Fibroblast of the aortic adventitia (primary cell): ENCODE results near the gene AHSG. TPM values are rescaled to one million over a fixed set of nuclear protein-coding genes. Genes with fewer than 3 reads are reported as not detected.

Experiments
- DNase-seq: peaks from one replicate; pipeline ENCODE4 v3.0.0-alpha.2; 2010; ENCODE audit warnings: low read depth
- H3K4me3 ChIP-seq: 2 replicates; pipeline ENCODE4 v1.5.1; 2011; ENCODE audit warnings: low read depth, mild to moderate bottlenecking, control low read depth, low read length, moderate library complexity
- total RNA-seq: library from RNA; depleted of rRNA; stranded (reverse); fragments of >200 nt; gene quantifications from 2 replicates; pipeline ENCODE4 v1.2.3, GENCODE V29; 2012; ENCODE audit warnings: low replicate concordance
- TF ChIP-seq, protein P1 (sequence below): IDR thresholded peaks from 2 replicates; pipeline ENCODE4 v1.5.1; 2011; ENCODE audit warnings: mild to moderate bottlenecking, low read length, control low read depth, inconsistent platforms; ENCODE audit not compliant: insufficient read depth

AHSG gene
- total RNA-seq, 1 donor: not detected

GRCh38 chr3:186646841-186647240 lies 34.0 kb downstream of the AHSG start:
- TF ChIP-seq, protein P1, sequence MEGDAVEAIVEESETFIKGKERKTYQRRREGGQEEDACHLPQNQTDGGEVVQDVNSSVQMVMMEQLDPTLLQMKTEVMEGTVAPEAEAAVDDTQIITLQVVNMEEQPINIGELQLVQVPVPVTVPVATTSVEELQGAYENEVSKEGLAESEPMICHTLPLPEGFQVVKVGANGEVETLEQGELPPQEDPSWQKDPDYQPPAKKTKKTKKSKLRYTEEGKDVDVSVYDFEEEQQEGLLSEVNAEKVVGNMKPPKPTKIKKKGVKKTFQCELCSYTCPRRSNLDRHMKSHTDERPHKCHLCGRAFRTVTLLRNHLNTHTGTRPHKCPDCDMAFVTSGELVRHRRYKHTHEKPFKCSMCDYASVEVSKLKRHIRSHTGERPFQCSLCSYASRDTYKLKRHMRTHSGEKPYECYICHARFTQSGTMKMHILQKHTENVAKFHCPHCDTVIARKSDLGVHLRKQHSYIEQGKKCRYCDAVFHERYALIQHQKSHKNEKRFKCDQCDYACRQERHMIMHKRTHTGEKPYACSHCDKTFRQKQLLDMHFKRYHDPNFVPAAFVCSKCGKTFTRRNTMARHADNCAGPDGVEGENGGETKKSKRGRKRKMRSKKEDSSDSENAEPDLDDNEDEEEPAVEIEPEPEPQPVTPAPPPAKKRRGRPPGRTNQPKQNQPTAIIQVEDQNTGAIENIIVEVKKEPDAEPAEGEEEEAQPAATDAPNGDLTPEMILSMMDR: no peak
- no peak overlapping the region for H3K4me3 ChIP-seq
- no peak for DNase-seq

DNA sequence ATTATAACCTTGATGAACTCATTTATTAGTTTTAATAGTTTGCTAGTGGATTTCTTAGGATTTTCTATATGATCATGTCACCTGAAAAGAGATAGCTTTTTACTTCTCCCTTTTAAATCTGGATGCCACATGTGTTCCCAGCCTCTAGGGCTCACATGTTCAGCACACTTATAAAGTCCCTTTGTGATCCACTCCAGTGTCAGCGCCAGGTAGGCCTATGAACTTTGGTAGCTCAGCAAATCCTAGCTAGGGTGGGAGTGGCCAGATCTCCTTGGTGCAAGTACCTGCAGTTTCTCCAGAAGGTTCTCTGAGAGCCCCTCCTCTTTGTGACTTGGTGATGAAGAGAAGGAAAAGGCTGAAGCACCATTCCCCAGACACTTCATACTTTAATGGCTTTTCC lies 36.0 kb downstream of the AHSG start:
- no peak for DNase-seq
- TF ChIP-seq, protein P1: no peak
- H3K4me3 ChIP-seq: no peak overlapping the region

GRCh38 chr3:186651678-186652215 lies 38.9 kb downstream of the AHSG start:
- no peak overlapping the region for H3K4me3 ChIP-seq
- no peak for DNase-seq
- TF ChIP-seq, protein P1: no peak

- H3K4me3 ChIP-seq: no peak overlapping the region
- TF ChIP-seq, protein P1: no peak
- DNase-seq: no peak
Measured at GRCh38 chr3:186653080-186653707, 40.3 kb downstream of the AHSG start.

DNA sequence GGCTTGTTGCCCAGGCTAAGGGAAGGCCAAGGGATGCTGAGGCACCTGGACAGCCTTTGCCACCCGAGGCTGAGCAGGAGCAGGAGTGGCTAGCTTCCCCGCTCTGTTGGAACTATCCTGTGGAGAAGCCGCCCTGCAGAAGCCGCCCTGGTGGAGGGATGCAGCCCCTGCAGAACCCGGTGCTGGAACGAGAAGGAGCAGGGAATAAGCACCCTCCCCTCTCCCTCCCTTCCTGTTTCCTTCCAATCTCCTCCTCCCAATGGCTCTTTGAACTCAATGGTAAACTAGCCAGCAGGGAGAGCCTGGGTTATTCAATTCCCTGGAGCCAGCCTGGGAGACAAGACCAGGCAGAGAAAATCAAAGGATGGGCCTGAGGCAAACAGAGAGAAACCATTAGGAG lies 41.1 kb downstream of the AHSG start:
- H3K4me3 ChIP-seq: no peak overlapping the region
- TF ChIP-seq, protein P1: no peak
- no peak for DNase-seq

GRCh38 chr3:186663361-186664118 lies 50.7 kb downstream of the AHSG start:
- TF ChIP-seq, protein P1: no peak
- DNase-seq: no peak

More at GRCh38 chr3:186663361-186664118, 50.7 kb downstream of the AHSG start:
- H3K4me3 ChIP-seq: no peak overlapping the region
